GM12878 (cell line): ENCODE data around the gene PPHLN1.

Experiments used
- CTCF ChIP-seq, 3 experiments: IDR thresholded peaks in 2 of 3; conservative IDR thresholded peaks in 1 of 3; 2 replicates each; pipeline ENCODE4 v1.5.1; 2011; ENCODE audit warnings: low read depth in 3 of 3, low read length in 3 of 3, mild to moderate bottlenecking in 3 of 3, control low read depth in 2 of 3, moderate library complexity in 2 of 3, inconsistent platforms in 1 of 3, mixed read lengths in 1 of 3; ENCODE audit not compliant: control insufficient read depth in 2 of 3, insufficient read depth in 1 of 3; ENCODE audit errors: extremely low read depth in 1 of 3
- GABPA ChIP-seq: IDR thresholded peaks from 2 replicates; pipeline ENCODE4 v1.6.1; 2014; ENCODE audit warnings: antibody characterized with exemption, low read depth, mild to moderate bottlenecking, inconsistent platforms
- GATAD2B ChIP-seq: fragments of 450-650 bp; conservative IDR thresholded peaks from 2 replicates; pipeline ENCODE4 v1.6.1; 2017; ENCODE audit warnings: low read depth, mild to moderate bottlenecking, moderate library complexity
- HDAC2 ChIP-seq: fragments of 200-600 bp; sonication (generic); IDR thresholded peaks from 2 replicates; pipeline ENCODE4 v1.6.1; 2017
- POLR2A ChIP-seq: IDR thresholded peaks from 2 replicates; pipeline ENCODE4 v1.6.1; 2011; ENCODE audit warnings: low read depth, mild to moderate bottlenecking, low read length
- POLR2AphosphoS5 ChIP-seq: IDR thresholded peaks from 2 replicates; pipeline ENCODE4 v1.6.1; 2011; ENCODE audit warnings: mild to moderate bottlenecking, low read length, inconsistent platforms
- RCOR1 ChIP-seq: conservative IDR thresholded peaks from 2 replicates; pipeline ENCODE4 v1.6.1; 2012; ENCODE audit warnings: low read depth, low read length, improper control_type of control experiment
- ZBTB11 ChIP-seq: fragments of 450-650 bp; formaldehyde crosslinking; IDR thresholded peaks from 2 replicates; pipeline ENCODE4 v1.5.0; 2022; ENCODE audit warnings: mild to moderate bottlenecking, missing genetic modification characterization

- TF ChIP-seq GABPA (no peak), RCOR1 (no peak), POLR2AphosphoS5 (no peak), HDAC2 (no peak), CTCF (IDR thresholded peaks at IDR 0.05 in 2 of 3, conservative IDR thresholded peaks at IDR 0.05 in 1 of 3; ENCODE audit: control insufficient read depth in 2 of 3, extremely low read depth in 1 of 3, insufficient read depth in 1 of 3, low read depth in 3 of 3, low read length in 3 of 3) (no peak), POLR2A (no peak), ZBTB11 (CRISPR knock-in tag) (no peak), GATAD2B (no peak)
Observed at GRCh38 chr12:42322567-42322966, 3.4 kb upstream of the PPHLN1 start.
